Measurements from ENCODE around the gene KCNRG.

The KCNRG gene

GRCh38 chr13:50070186-50070585 lies 54.9 kb downstream of the KCNRG start:
- Histone ChIP-seq H2AFZ (ENCODE audit: low read length) (no peak overlapping the region), H3K9ac (ENCODE audit: low read depth, low read length, poor library complexity, severe bottlenecking) (peak overlapping the region; percentile 9), H3K79me2 (ENCODE audit: insufficient read depth, low read length) (peaks cover 98% of the 10 kb centered on the region), H3K9me2 (replicated peaks; ENCODE audit: low read depth, low read length) (no peaks in the 10 kb centered on the region), H3K4me3 (ENCODE audit: low read length, poor library complexity, severe bottlenecking) (peak overlapping the region; percentile 87), H3K27me3 (ENCODE audit: insufficient read depth, low read length, poor library complexity, severe bottlenecking) (no peaks in the 10 kb centered on the region), H3F3A (ENCODE audit: low read depth) (no peaks in the 10 kb centered on the region), H3K4me1 (ENCODE audit: insufficient read depth, low read length, poor library complexity, severe bottlenecking) (peaks cover 65% of the 10 kb centered on the region), H3K9me3 (ENCODE audit: insufficient read depth, low read depth, low read length) (no peaks in the 10 kb centered on the region), H3K36me3 (ENCODE audit: insufficient read depth, low read length) (peaks cover 81% of the 10 kb centered on the region), H3K4me2 (ENCODE audit: low read depth, low read length, poor library complexity, severe bottlenecking) (peak overlapping the region; percentile 81), H4K20me1 (ENCODE audit: insufficient read depth, low read length, poor library complexity, severe bottlenecking) (peaks cover 91% of the 10 kb centered on the region)
- TF ChIP-seq CTCF (conservative IDR thresholded peaks at IDR 0.05; ENCODE audit: low read length), result no peak
- TF ChIP-seq EZH2phosphoT487 (IDR thresholded peaks at IDR 0.05; ENCODE audit: borderline replicate concordance), result no peak
